Measurements from ENCODE around the gene TMEM185A. TPM values are rescaled to one million over a fixed set of nuclear protein-coding genes. Genes with fewer than 3 reads are reported as not detected.
"Not testable (repeated sequence)": the region's sequence is repeated elsewhere in the genome, so short reads cannot be mapped to it uniquely, and the experiment has no call there.

TMEM185A gene
- polyA plus RNA-seq, 4 donors, result 40.8 to 57.4 (median 47.5) TPM

DNA sequence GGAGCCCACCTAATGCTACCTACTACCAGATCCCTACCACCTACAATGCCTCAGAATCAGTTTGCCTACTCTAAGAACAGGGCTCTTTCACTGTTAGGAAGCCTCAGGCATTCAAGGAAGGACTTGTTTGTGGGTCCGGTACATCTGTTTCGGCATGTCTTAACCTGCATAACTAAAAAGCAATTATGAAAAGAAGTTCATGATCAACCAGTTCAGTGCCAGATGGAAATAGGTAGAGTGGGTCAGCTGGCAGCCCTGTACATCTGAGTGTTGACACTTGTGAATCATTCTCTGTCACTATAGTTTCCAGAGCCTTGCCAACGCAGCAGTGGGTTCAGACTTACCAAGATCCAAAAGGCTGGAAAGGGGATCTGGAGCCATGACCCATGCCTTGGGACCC lies 3.3 kb downstream of the TMEM185A start:
- no peak for DNase-seq (ENCODE audit: low read depth in 4 of 4, low spot score in 3 of 4)

DNA sequence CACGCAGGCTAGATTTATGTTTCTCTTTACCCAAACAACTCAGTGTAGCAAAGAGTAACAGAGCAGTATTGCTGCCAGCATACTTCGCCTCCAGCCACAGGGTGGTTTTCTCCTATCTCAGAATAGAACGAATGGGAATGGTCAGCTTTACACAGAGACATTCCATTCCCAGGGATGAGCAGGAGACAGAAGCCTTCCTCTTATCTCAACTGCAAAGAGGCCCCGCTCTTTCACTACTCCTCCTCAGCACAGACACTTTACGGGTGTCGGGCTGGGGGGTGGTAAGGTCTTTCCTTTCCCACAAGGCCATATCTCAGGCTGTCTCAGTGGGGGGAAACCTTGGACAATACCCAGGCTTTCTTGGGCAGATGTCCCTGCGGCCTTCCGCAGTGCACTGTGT lies 4.8 kb downstream of the TMEM185A start:
- DNase-seq (ENCODE audit: low read depth in 4 of 4, low spot score in 3 of 4), result not testable (repeated sequence)

DNA sequence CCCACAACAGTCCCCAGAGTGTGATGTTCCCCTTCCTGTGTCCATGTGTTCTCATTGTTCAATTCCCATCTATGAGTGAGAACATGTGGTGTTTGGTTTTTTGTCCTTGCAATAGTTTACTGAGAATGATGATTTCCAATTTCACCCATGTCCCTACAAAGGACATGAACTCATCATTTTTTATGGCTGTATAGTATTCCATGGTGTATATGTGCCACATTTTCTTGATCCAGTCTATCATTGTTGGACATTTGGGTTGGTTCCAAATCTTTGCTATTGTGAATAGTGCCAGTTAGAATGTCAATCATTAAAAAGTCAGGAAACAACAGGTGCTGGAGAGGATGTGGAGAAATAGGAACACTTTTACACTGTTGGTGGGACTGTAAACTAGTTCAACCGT lies 11.9 kb downstream of the TMEM185A start:
- DNase-seq (ENCODE audit: low read depth in 4 of 4, low spot score in 3 of 4), result not testable (repeated sequence)

DNA sequence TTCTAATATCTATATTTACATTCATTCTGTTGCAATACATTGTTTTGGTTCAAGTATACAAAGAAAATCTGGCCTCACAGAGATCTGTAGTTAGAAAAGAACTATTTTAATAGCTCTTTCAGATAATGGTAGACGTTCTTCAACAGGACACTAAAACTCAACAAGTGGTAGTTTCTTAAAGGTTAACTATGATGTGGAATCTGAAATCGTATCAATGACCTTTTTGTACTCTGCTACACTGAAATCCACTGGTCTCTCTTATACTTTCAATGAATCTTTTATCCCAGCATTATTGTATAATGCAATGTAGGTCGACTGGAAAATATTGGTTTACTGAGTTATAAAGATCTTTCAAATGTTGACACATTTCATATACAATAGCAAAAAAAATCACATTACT lies 12.7 kb downstream of the TMEM185A start:
- DNase-seq (ENCODE audit: low read depth in 4 of 4, low spot score in 3 of 4), result no peak

DNA sequence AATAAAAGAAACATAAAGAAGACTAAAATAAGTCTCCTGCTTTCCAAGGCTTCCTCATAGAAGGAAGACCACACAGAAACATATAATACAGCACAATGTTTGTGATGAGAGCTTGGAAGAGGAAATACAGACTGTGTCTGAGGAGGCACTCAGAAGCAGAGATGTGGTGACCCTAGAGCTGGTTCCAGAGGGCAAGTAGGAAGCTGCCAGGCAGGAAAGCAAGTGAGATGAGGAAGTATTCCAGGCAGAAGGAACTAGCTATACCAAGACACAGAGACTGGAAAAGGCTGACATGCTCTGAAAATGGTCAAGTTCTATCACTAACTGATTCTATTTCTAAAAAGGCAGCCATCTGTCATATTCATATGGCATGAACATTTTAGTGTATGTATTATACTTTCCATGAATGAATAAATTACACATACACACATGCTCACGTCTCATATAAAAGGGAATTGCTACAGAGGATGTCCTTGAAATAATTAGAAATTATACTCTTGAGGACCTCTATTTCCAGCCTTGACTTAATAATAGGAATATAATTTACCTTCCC lies 19.9 kb downstream of the TMEM185A start:
- DNase-seq (ENCODE audit: low read depth in 4 of 4, low spot score in 3 of 4), result no peak

DNA sequence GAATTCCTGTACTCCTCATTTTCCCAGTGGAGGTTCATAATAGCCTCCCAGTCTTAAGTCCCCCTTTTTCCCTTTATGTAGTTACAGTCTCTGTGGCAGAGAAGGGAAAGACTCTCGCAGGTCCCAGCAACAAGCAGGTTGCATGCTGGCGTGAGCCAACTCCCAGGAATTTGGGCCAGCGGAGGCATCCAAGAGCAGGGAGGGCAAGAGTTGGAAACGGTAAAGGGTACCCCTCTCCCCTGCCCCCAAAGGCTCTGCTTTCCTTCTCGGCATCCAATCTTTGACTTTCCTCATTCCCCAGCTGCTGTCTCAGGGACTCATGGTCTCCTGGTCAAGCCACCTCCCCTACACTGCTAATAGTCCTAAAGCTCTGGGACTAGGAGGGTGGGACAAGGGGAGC lies 21.1 kb downstream of the TMEM185A start:
- no peak for DNase-seq (ENCODE audit: low read depth in 4 of 4, low spot score in 3 of 4)

DNA sequence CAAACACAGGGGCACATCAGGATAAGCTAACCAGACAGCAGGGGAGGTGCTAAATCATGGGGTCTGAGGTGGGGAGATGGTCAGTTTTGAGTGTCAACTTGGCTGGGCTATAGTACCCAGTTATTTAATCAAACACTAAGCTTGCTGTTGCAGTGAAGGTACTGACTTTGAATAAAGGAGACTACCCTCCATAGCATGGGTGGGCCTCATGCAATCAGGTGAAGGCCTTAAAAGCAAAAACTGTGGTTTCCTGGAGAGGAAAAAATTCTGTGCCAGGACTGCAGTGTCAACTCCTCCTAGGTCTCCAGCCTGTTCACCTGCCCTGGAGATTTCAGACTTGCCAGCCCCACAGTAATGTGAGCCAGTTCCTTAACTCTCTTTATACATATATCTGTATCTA lies 23.9 kb downstream of the TMEM185A start:
- no peak for DNase-seq (ENCODE audit: low read depth in 4 of 4, low spot score in 3 of 4)

DNA sequence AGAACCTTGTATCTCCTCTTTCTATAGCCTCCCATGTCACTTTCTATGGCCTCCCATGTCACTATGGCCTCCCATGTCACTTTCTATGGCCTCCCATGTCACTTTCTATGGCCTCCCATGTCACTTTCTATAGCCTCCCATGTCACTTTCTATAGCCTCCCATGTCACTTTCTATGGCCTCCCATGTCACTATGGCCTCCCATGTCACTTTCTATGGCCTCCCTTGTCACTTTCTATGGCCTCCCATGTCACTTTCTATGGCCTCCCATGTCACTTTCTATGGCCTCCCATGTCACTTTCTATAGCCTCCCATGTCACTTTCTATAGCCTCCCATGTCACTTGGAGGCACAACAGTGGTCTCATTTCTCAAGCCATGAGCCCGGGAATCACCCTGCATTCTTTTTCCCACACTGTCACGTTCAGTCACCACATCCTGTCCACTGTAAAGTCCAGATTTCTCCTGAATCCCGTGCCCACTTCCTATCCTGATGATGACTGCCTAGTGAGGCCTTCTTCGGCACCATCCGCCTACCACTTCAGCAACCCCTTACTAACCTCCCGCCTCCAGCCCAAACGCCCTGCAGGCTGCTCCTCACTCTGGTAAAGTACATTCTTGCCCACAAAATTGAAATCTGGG lies 26.2 kb downstream of the TMEM185A start:
- DNase-seq (ENCODE audit: low read depth in 4 of 4, low spot score in 3 of 4), result not testable (repeated sequence)

DNA sequence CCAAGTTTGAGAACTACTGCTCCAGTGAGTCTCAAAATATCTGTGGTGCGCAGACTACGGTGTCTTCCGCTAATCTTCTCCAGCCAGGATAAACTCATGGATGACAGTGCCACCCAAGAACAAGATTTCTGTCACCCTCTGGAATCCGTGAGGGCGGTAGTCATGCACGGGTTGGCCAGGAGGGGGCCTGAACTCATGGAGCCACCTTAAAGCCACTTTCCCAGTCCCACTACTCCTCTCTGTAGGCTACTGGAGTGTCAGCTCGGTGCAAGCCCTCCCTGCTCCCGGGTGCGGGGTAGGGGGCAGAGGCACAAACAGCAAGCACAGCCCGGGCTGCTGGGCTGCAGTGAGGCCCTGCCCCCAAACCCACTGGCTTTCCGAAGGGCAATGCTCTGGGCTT lies 33.0 kb downstream of the TMEM185A start:
- DNase-seq (ENCODE audit: low read depth in 4 of 4, low spot score in 3 of 4), result not testable (repeated sequence)

DNA sequence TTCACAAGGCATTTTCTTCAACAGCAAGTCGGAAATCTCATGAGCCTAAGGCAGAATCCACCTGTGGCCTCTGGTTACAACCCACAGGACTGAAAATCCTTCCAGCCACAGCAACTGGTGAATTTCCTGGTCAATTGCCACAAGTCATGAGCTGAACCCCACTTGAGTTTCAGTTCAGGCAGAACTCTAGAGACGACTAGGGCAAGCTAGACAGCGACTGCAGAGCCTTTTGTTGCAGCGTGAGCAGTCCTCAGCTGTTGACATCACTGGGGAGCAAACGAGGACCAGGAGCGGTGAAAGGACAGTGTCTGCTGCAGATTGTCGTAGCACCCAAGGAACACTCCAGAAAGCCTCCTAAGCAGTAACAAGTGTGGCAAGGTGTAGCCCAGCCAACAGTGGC lies 35.6 kb downstream of the TMEM185A start:
- not testable (repeated sequence) for DNase-seq (ENCODE audit: low read depth in 4 of 4, low spot score in 3 of 4)

DNA sequence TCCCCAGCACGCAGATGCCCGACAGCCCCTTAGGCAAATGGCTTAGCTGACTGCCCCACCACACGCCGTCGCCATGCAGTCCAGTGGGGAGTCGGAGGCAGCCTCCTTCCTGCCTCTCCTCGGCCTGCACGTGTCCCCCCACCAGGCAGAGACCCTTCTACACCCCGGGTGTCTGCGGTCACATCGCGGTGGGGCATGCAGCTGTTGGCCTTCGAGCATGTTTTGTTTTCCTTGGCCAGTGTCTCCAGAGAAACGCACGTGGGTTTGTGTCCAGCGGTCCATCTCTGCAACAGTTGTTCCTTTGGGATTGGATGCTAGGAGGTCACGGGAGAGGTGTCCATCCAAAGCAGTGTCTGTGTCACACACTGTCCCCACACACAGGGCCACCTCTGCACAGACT lies 36.4 kb downstream of the TMEM185A start, which contains the start of gene HSFX2:
Gene HSFX2 (minus strand): TSS at position 101 of the 400 bp plus-strand sequence. CDS start 614 bp downstream, outside the sequence.
- not testable (repeated sequence) for DNase-seq (ENCODE audit: low read depth in 4 of 4, low spot score in 3 of 4)

DNA sequence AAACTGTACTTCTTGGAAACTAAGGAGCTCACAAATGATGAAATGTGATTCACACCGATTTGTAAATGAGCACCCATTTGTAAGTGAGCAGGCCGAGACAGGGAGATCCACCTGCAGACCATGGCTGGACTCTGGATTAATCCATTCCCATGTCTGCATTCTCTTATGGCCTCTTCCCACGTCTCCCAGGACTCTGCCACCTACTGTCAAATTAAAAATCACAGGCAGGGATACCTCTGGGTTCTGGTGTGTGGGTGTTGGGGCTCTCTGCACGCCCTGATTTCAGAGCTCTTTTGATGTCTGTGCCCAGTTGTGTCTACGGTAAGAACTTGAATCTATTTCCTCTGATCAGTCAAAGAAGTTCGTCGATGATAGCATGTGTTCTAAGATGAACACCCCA lies 40.6 kb downstream of the TMEM185A start:
- DNase-seq (ENCODE audit: low read depth in 4 of 4, low spot score in 3 of 4), result not testable (repeated sequence)

DNA sequence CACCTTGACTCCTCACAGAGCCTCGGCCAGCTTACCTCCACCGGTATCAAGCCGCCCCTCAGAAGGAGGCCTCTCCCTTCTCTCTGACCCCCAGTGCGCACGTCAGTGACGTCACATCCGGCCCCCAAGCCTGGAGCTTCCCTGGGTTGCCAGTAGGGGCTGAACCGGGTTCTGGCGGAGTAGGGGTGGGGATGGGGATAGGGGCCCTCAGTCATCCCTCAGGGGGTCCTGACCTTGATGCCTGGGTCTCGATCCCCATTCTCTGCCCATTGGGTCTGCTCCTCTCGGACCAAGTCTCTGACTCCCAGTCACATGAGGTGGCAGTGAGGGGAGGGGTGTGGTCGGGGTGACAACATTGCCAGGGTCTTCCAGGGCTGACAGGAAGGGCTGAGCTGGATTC lies 44.2 kb downstream of the TMEM185A start, which contains the start of gene MAGEA9B:
Gene MAGEA9B (minus strand): TSS at position 101 of the 400 bp plus-strand sequence. CDS start 4,280 bp downstream, outside the sequence.
- not testable (repeated sequence) for DNase-seq (ENCODE audit: low read depth in 4 of 4, low spot score in 3 of 4)

DNA sequence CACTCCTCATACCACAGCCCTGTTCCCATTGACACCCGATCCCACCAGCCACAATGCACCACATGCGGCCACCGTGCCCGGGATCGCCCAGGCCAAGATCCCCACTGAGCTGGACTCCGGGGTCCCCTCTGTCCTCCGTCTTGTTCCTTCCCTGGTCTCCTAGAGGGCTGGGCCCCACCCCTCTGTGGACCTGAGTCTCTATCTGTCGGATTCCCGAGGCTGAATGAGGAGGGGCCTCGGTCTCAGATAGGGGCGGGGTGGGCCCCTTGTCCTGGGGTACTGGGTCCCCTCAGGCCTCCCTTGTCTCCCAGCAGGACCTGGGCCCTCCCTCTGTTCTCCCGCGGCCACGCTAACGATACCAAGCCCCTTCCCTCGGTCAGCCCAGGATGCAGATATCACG lies 46.0 kb downstream of the TMEM185A start:
- DNase-seq (ENCODE audit: low read depth in 4 of 4, low spot score in 3 of 4), result not testable (repeated sequence)

DNA sequence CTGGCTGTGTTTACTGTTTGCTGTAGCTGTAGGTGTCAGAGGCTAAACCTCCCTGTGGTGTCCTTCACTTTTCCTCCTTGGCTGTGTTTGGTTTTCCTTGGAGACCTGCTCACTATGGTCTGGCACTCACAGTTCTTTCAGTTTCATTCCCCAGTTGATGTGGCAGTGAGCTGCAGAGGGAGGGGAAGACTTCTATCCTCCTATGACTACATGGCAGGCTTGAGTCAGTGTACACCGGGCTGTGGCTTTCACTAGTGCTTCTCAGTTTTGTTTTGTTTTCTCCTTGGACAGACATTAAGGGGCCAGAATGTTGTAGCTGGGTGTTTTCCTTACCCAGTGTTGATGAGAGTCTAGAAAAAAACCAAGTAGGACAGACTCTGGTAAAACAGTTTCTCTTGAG lies 58.1 kb downstream of the TMEM185A start:
- DNase-seq (ENCODE audit: low read depth in 4 of 4, low spot score in 3 of 4), result not testable (repeated sequence)

DNA sequence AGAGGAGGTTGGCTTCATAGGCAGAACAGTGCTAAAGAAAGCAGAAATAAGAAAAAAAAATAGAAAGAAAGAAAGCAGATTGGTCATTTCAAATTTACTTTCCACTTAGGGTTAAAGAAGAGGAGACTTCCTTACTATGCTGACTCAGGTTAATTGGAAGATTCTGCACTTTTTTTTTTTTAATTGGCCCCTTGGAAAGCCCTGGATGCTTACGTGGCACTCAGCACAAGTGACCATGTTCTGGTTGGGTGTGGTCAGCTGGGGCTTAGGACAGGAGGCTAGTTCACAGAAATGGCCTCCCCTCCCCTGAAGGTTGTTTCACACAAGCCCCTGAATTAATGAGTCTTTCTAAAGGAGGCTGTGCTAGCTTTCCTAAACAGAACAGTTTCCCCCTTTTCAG lies 58.8 kb downstream of the TMEM185A start:
- no peak for DNase-seq (ENCODE audit: low read depth in 4 of 4, low spot score in 3 of 4)

DNA sequence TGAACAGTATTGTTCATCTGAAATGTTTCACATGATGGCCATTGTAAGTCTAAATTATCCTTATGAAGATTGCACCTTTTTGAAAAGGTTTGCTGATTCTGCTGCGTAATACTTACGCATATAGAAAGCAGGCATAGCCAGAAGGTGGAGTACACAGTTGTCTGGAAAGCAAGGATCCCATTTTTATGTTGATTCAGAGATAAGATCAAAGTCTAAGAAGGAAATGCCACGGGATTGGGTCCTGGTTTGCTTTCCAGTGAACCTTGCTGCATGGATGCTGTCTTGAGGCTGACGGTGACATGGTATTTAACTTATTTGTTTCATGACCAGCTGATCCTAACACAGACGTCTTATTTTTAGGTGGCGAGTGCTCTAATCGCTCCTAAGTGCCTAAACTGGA lies 59.8 kb downstream of the TMEM185A start:
- no peak for DNase-seq (ENCODE audit: low read depth in 4 of 4, low spot score in 3 of 4)

DNA sequence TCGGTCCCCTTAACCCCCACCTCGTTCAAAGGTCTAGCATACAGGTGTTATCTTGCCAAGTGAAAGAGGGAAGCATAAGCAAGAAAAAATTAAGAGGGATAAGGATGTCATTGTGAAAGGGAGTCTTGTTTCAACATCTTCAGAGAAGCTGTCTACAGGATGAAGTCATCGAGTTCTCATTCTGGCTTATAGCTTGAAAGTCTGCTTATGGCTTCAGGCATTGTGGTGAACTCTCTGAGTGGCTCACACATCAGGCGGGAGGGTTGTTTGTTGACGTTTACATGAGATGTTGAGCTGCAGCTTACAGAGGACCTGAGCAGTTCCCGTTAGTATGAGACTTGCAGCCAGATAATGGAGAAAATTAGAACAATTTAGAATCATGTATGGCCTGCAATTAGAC lies 60.9 kb downstream of the TMEM185A start:
- no peak for DNase-seq (ENCODE audit: low read depth in 4 of 4, low spot score in 3 of 4)

DNA sequence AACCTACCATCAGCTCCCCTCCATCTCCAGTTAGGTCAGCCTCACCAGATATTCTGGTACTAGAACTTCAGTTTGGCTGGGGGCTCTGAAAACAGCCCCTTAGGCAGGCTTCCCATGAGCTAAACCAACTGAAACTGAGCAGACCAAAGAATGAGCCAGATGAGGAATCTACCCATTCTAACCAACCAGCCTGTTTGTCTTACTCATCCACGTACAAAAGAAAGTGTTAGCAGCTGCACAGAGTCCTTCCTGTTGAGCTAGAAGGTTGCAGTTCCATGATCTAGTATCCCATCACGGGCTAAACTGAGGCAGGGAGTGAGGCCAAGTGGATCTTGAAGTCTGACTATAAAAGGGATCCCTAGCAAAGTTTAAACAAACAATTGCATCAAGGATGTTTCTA lies 61.8 kb downstream of the TMEM185A start:
- no peak for DNase-seq (ENCODE audit: low read depth in 4 of 4, low spot score in 3 of 4)

DNA sequence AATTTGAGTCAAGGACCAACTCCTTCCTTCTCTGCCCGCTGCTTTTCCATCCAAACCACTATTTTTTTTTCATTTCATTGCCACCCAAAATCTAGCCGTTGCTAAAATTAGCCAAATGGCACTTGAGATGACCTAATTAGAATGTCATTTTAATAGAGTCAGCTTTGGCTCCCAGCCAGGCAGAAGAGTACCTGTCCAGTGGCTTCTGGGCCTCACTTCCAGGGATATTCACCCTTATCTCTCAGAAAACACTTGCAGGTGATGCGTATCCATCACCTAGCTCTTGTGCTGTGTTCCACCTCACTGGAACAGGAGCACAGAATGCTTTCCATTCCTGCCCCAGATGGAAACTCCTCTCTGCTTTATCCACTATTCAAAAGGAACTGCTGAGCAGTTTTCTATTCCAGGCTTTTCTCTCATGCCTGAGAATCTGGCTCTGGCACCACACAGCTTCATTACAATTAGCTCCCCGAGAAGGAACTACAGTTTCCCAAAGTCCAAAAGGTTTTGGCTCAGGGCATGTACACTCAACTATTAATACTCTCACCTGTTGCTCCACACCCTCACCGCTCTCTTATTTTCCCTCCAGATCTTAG lies 62.8 kb downstream of the TMEM185A start:
- DNase-seq (ENCODE audit: low read depth in 4 of 4, low spot score in 3 of 4), result no peak

DNA sequence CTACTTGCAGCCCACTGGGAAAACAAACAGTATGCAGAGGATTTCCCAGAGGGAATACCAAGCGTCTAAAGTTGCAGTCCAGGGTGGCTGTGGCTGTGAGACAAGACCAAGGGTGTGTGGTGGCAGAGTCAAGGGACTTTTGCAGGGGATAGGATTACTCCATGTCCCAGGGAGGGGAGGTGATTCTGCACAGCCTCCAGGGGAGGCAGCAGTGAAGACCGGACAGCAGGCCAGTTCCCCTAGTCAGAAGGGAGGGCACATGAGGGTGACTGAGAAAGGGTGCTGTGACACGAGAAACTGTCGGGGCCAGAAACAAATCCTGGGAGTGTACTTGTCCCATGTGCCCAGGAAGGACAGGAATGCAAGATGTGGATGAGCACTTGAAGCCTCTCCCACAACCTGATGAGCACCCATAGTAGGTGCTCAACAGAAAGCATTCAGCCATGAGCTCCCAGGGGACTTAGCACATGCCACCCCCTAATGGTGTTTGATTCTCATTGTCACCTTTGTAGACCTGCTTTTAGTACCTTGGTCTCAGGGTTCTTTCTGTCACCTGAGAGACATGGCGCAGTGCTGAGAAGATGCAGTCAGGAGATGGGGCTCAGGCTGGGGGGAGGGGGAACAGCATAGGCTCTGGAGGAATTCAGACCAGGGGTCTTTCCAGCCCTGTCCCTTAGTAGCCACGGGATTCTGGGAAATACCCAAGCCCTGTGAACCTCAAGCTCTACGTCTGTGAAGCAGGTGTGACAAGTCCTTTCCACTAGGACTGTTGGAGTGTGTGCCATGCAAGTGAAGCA lies 63.8 kb downstream of the TMEM185A start:
- DNase-seq (ENCODE audit: low read depth in 4 of 4, low spot score in 3 of 4), result no peak

Data from left renal pelvis (tissue), 4 donors.